ENCODE data around the gene PRKG2.

Gene PRKG2

GRCh38 chr4:81217779-81218178 is 2.8 kb upstream of the PRKG2 start:
- DNase-seq: no peak

DNA sequence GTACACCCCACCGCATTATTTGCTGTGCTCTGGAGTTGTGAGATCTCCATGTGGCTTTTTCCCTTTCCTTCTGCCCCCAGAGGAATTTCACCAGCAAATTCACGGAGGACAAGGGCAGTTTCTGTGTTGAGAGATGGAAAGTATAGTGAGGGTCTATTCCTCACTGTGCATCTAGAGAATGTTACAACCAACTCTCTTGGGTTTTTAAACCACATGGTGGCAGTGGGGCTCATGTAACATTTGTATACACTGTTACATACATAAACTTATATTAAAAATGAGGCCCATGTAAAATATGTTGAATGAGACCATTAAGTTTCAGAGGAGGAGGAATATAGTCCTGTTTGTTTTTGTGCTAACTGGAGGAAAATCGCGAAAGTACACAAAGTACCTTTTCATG is 909 bp upstream of the PRKG2 start:
- peak; percentile 1 for DNase-seq

GRCh38 chr4:81214144-81214880 is 710 bp downstream of the PRKG2 start:
- peak; percentile 58 for DNase-seq

DNA sequence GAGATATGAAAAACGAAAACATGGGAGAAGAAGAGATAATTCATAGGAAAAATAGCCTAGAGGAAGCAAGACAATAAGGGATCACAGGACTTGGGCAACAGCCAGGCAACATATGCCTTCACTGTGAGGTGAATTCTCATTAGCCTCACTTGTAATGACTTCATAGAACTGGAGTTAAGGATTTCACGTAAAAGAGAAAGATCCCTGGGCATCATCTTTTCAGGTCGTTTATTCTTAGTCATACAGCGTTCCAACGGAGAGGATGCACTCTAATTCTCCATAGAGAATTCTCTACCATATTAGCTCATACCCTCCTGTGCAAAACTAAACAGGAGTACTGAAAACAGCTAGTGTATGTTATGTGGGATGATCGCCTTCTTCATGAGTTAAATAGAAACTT is 1.4 kb downstream of the PRKG2 start:
- DNase-seq: peak; percentile 14

- DNase-seq: no peak
Observed at GRCh38 chr4:81211956-81212355, 3.1 kb downstream of the PRKG2 start.

GRCh38 chr4:81207828-81208227 is 7.2 kb downstream of the PRKG2 start:
- no peak for DNase-seq

DNA sequence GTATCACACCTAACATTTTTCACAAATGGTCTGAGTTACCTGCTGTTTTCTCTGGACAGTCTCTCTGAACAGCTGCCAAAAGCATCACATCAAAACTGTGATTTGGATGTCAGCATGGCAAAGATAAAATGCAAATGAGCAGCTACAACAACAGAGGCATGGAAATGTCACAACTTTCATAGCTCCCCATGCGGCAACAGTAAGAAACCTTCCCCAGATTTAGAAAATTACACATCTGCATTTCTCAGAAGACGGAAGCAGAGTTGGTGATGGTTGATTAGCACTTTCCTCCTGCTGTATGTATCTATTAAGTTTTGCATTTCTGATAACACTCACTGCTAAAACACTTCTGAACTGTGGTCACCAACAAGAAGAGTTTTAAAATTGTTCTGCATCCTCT is 9.7 kb downstream of the PRKG2 start:
- no peak for DNase-seq

- no peak for DNase-seq
Observed at GRCh38 chr4:81204571-81204970, 10.5 kb downstream of the PRKG2 start.

GRCh38 chr4:81199831-81200230 is 15.2 kb downstream of the PRKG2 start:
- no peak for DNase-seq

DNA sequence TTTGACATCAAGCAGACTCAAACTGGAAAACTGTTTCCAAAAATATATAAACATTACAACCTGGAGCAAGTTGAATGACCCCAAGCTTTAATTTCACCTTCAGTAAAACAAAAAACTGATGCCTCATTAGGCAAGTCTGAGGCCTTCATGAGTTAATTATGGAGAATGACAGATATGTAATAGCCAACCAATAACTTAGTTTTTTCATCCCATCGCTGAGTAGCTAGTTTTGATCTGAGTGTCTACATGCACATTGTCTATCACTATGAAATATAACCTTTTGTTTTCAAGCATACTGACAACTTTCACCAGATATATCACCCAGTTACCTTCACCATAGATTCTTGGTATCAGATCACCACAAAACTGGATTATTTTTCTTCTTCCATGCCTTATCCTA is 16.4 kb downstream of the PRKG2 start:
- no peak for DNase-seq

GRCh38 chr4:81197864-81198524 is 17.0 kb downstream of the PRKG2 start:
- DNase-seq: peak; percentile 76

GRCh38 chr4:81196126-81196650 is 18.8 kb downstream of the PRKG2 start:
- no peak for DNase-seq

- DNase-seq: no peak
Observed at GRCh38 chr4:81195475-81195874, 19.5 kb downstream of the PRKG2 start.

DNA sequence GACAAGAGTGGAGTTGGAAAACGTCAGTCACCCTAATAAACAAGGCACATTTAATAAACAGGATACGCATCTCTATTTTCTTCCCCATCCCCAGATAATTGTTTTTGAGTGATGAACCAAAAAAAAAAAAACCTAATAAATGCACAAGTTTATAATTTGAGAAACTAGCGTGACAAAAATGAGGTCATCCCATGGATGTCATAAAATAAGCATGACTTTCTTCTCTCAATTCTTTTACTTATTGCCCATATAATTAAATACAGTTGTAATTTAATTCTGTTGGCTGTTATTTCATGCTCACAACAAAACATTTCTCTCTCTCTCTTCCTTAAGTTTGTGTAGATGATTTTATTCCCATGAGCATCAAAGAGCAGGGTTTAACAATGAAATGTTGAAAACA is 20.7 kb downstream of the PRKG2 start:
- DNase-seq: no peak

- DNase-seq: no peak
Observed at GRCh38 chr4:81180916-81181315, 34.1 kb downstream of the PRKG2 start.

GRCh38 chr4:81179326-81179725 is 35.7 kb downstream of the PRKG2 start:
- DNase-seq: no peak

GRCh38 chr4:81173213-81173612 is 41.8 kb downstream of the PRKG2 start:
- DNase-seq: no peak

DNA sequence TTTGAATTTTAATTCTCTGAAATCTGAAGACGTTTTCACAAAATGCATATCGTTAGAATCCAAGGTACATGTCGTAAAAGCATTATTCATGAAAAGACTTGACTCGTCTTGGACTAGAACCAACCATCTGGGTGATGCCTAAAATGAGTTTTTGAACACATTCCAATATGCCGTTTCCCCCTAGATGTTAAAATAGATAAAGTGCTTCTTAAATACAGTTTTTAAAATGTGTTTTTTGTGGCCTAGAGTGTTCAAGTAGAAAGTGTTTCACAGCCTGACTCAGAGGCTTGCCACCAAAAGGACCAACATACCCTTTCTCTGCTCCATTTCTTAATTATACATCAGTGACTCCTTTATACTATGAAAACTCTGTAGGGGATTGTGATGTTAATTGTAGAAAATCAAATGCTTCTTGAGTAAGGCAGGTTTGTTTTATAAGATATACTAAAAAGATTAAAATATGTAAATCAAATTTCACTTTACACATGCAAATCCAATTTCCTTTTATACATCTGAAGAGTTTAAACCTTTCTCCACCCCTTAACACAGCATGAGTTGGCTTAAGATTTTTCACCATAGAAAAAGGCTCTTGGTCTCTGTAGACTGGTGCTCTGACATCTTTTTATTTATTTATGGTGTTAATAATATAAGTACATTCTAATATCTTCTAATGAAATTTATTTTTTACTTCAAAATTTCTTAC is 48.4 kb downstream of the PRKG2 start:
- peak; percentile 41 for DNase-seq

GRCh38 chr4:81165861-81166430 is 49.1 kb downstream of the PRKG2 start:
- DNase-seq: peak; percentile 72

DNA sequence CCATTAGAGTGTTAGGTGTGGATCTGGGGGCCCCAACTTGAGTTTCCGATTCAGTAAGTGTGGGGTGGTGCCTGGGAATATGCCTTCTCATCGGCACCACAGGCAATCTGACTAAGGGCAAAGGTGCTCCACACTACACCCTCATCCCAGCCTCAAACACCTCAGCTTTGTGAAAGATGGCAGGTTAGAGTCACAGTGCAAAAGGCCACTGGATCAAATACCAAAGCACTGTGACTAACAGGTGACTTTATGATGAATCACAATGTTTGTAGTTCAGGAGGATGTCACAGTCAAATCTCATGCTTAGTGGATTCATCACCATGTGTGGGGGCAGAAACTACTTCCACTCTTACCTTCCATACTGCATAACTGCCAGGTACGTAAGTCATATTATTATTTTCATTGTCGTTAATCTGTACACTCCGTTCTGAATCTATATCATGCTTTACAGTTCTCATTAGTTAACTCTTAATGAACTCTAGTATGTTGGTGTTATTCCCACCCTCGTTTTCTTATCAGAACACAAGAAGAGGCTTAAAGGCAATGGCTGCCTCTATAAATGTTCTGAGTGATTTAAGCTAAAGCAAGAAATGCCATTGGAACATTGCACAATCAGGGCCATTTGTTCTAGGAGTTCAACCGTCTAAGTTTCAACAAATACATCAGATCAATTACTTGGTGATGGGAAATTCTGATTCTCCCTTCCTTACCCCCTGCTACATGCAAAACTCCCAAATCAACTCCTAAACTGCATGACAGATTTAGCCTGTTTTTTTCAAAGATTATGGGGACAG is 50.2 kb downstream of the PRKG2 start:
- no peak for DNase-seq

DNA sequence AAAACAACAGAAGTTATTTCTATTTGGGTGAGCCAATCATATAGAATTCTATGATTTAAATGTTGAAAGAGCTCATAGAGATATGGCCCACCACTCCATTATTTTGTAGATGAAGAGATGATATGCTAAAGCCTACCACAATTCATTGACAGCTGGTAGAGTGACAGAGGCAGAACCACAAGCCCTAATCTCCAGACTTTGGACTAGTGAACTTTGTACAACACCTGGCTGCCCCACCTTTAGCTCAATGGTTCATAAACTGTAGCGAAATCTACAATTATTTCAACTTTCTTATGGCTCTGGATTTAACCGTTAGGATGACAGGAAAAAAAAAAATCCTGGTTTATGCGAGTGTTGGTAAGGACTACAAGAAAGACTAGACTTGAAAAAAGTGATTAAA is 50.9 kb downstream of the PRKG2 start:
- no peak for DNase-seq

DNA sequence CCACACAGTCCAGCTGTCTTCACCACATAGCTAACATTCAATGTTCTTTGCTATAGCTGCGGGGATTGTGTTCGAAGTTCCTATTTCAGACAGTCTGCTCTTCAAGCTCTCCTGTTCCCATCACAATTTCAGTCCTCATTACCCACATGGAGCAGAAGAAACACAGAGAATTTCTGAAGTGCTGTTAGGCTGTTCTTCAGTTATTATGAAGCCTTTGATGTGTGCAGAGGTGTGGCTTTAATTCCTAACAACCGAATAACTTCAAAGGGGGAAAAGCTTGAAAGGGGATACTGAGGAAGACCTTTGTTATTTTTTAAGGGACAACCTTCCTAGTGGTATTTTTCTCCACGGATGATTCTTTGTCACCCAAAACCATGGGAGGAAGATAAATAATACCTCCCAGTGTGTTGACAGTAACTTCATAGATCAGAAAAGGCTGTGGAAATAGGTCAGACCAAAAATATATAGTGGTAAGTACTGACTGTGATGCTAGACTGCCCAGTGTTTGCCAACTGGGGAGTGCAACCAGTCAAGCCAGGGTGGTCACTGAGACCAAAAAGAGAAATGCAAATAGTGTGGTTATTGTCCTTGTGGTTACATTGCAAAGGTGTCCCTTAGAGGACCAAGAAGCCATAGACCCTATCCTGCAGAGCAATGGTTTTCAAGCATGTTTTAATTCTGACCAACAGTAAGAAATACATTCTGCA is 52.1 kb downstream of the PRKG2 start:
- no peak for DNase-seq
